ENCODE measurements around the gene SRRM1.
"Not testable (repeated sequence)": the region's sequence is repeated elsewhere in the genome, so short reads cannot be mapped to it uniquely, and the experiment has no call there.

Gene SRRM1

GRCh38 chr1:24644100-24644384 lies 940 bp downstream of the SRRM1 start:
- DNase-seq (ENCODE audit: low spot score): no peak

- DNase-seq (ENCODE audit: low spot score): no peak
Observed at GRCh38 chr1:24648919-24649318, 5.8 kb downstream of the SRRM1 start.

- no peak for DNase-seq (ENCODE audit: low spot score)
Observed at GRCh38 chr1:24652382-24652781, 9.3 kb downstream of the SRRM1 start.

DNA sequence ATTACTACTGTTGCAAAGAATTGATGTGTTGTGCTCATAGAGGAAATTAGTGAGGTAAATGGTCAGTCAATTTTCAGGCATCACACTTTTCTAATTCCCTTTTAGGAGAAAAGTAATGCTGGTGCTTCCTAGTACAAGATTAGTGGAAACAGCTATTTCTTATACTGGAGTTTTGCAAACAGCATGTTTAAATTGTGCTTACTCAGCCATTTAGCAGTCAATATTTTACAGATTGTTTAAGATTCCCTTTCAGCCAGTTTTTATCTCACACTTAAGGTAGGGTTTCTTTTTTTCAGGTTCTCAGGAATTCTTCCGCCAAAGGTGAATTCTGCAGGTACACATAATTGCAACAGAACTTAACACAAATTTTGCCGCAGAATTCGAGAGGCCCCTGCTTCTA lies 10.9 kb downstream of the SRRM1 start:
- DNase-seq (ENCODE audit: low spot score): no peak

- DNase-seq (ENCODE audit: low spot score): no peak
Observed at GRCh38 chr1:24656046-24656445, 12.9 kb downstream of the SRRM1 start.

- DNase-seq (ENCODE audit: low spot score): no peak
Observed at GRCh38 chr1:24657781-24658180, 14.7 kb downstream of the SRRM1 start.

DNA sequence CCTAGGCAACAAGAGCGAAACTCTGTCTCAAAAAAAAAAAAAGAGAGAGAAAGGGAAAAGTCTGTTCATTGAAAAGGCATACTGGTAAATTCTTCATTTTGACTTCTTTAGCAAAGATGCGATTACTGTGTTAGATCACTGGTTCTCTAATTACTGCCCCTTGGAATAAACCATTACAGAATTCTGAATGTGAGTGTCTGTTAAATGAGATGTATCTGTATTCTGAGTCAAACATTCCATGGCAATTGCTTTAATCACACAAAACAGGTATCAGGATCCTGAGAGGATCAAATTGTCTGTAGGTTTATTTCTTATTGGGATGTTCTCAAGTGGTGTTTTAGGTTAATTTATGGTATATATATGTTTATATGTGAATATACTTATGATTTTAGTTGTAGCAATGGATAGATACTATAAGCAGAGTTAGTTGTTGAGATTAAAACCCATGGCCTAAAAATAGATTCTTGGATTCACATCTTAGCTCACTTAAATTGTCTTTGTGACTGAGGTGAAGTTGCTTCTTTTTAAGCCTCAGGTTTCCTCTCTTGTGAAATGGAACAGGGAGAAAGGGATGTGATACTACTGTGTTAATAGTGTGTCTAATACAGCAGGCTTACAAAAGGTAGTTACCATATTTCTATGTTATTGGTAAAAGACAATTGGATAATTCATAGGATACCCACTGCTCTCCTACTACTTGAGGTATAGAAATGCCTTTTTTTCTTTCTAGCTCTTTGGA lies 16.2 kb downstream of the SRRM1 start:
- no peak for DNase-seq (ENCODE audit: low spot score)

DNA sequence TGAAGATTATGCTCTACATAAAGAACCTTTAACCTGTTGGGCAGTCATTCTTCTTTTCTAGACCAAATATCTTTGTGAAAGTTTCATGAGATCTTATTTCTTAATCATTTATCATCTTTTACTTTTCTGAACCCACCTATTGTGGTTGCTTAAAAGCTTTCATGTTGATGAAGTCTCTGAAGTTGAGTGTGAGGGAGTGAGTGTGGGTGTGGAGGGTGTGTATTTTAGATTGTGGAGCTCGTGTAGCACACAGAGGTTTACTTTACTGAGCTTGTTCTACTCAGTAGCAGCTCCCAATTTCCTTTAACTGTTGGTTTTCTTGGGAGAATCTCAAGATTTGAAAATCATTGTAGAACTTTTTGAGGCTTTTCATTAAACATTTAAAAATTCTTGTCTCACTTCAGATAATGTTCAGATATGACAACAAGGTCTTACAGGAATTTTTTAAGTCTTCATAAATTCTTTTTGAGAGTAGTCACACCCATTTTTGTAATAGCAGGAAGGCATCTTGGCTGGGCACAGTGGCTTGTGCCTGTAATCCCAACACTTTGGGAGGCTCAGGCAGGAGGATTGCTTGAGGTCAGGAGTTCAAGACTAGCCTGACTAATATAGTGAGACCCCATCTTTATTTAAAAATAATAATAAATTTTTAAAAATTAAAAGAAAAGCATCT lies 17.0 kb downstream of the SRRM1 start:
- no peak for DNase-seq (ENCODE audit: low spot score)

DNA sequence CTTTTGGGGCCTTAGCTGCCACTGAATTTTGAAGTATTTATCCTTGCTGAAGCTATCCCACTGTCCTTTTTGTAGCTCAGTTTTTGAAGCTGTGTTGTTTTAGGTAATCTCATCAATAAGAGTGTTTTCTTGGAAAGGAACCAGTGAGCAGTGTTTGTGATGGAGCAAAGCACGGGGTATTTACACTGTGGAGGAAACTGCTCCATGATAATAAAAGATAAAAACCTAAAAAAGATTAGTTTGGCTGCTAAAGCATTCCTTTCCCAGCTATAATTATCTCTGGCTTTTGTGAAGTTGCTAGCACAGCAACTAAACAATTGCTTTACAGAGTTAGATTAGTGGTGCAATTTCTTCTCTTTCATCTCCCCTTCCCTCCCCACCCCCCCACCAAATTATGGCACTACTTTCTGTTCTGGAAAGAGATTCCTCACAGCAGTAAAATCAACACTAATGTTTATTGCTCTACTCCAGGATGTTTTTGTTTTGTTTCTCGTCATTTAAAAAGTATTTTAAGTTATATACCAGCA lies 21.5 kb downstream of the SRRM1 start:
- no peak for DNase-seq (ENCODE audit: low spot score)

- no peak for DNase-seq (ENCODE audit: low spot score)
Observed at GRCh38 chr1:24666794-24667193, 23.7 kb downstream of the SRRM1 start.

DNA sequence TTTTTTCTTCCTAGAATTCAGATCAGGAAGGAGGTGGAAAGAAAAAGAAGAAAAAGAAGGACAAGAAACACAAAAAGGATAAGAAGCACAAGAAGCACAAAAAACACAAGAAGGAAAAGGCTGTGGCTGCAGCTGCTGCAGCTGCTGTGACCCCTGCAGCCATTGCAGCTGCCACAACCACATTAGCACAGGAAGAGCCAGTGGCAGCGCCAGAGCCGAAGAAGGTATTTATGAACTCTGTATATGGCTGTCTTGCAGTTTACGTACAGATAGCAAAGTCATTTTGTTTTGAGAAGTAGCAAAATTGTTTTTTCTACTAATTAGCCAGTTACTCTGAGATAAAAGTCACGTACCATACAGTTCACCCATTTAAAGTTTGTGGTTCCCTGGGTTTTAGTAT lies 28.3 kb downstream of the SRRM1 start:
- not testable (repeated sequence) for DNase-seq (ENCODE audit: low spot score)

- DNase-seq (ENCODE audit: low spot score): not testable (repeated sequence)
Observed at GRCh38 chr1:24672686-24673085, 29.6 kb downstream of the SRRM1 start.

GRCh38 chr1:24673341-24673740 lies 30.2 kb downstream of the SRRM1 start:
- DNase-seq (ENCODE audit: low spot score): no peak

GRCh38 chr1:24678421-24678820 lies 35.3 kb downstream of the SRRM1 start:
- not testable (repeated sequence) for DNase-seq (ENCODE audit: low spot score)

DNA sequence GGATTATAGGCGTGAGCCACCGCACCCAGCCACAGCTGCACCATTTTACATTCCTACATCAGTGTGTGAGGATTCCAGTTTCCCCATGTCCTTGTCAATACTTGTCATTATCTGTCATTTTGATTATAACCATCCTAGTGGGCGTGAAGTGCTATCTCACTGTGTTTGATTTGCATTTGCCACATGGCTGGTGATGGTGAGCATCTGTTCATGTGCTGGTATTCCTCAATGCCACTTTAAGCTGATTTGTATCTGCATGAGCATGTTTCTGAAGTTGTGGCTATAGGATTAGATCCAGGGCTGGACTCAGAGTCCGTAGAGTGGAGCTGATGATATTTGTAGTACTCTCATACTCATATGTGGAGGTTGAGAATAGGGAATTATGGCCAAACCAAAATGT lies 36.6 kb downstream of the SRRM1 start:
- DNase-seq (ENCODE audit: low spot score): no peak

DNA sequence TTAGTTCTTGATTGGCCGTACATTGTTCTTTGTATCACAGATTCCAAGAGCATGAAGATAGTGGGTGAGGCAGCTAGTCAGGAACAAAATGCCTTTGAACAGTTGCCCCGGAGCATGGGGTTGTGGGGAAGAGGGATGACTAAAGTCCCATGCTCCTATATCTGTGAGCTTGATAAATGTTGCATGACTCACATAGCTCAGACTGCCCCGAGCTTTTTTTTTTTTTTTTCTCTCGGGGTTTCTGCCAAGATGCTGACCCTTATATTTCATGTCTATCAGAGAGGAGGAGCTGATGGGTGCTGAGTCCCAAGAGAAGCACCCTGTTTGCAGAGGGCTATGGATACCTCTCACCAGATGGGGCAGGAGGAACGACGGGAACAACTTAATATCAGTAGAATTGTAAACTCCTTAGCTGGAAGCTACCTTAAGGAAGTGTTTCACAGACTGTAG lies 40.6 kb downstream of the SRRM1 start:
- no peak for DNase-seq (ENCODE audit: low spot score)

DNA sequence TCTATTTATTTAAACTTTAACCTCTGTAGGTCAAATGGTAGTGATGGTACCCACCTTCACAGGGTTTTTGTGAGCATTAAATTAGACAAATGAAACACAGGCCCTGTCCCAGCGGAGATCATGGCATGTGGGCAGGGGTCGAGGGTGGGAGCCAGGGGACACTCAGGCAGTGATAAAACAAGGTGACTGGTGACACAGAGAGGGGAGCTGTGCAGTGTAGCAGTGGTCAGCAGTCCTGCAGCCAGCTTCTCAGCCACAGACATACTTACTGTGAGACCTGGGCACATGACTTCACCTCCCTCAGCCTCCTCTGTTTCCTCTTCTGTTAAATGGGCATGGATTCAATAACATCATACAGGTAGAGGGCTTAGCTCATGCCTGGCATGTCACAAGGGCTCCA lies 44.9 kb downstream of the SRRM1 start:
- DNase-seq (ENCODE audit: low spot score): no peak

GRCh38 chr1:24688621-24689195 lies 45.6 kb downstream of the SRRM1 start:
- DNase-seq (ENCODE audit: low spot score): peak; percentile 64

DNA sequence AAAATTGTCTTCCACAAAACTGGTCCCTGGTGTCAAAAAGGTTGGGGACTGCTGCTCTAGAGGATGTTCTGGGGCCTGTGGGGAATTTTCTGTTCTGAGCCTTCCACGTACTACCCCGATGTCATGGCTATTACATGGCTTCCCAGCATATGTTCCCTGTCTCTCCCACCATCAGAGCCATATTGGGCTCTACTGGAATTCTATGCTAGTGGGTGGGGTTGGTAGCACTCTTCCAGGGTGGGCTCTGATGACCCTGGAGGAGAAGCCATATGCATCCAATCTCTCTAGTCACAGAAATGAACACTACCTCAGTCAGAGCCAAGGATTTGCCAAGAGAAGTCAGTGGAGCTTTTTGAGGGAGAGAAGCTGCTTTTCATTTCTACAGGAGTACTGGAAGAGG lies 47.9 kb downstream of the SRRM1 start:
- no peak for DNase-seq (ENCODE audit: low spot score)

- DNase-seq (ENCODE audit: low spot score): no peak
Observed at GRCh38 chr1:24692351-24692980, 49.4 kb downstream of the SRRM1 start.

GRCh38 chr1:24693827-24694379 lies 50.8 kb downstream of the SRRM1 start:
- DNase-seq (ENCODE audit: low spot score): no peak

GRCh38 chr1:24694380-24694843 lies 51.3 kb downstream of the SRRM1 start:
- DNase-seq (ENCODE audit: low spot score): no peak

Data from cerebellar cortex (tissue), 1 donor.